Brain pericyte (primary cell): ENCODE results near the gene PDE4C.

ENCODE experiments used
- DNase-seq: peaks from one replicate; pipeline ENCODE4 v3.0.0-alpha.2; 2012; ENCODE audit warnings: low read depth, low spot score

The PDE4C gene

GRCh38 chr19:18198374-18198773, 27.9 kb downstream of the PDE4C start:
- DNase-seq = no peak

GRCh38 chr19:18197941-18198340, 28.3 kb downstream of the PDE4C start:
- DNase-seq = no peak

DNA sequence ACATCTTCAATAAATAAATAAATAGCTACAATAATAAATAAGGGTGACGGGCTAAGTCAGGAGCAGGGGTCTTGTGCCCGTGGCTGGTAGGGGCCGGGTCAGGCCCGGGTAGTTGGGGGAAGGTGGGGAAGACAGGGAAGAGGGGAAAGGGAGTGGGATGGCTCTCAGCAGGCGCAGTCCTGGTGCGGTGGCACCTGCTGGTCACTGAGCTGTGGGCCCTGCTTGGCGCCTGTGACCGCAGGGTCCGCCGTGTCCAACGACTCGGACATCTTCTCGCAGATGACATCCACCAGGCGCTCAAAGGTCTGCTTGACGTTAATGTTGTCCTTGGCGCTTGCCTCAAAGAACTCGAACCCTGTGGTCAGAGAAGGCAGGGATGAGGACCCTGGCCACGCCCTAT, 28.9 kb downstream of the PDE4C start:
- no peak for DNase-seq

DNA sequence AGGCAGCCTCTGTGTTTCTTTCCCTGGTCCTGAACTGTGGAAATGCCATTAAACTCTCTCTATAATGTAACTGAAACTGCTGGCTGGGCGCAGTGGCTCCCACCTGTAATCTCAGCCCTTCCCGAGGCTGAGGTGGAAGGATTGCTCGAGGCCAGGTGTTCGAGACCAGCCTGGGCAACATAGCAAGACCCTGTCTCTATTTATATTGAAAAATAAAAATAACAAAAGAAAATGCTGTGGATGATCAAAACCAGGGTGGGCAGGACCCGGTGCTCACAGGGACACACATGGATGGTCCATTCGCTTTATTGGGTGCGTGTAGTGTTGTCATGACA, 29.8 kb downstream of the PDE4C start:
- DNase-seq = no peak

DNA sequence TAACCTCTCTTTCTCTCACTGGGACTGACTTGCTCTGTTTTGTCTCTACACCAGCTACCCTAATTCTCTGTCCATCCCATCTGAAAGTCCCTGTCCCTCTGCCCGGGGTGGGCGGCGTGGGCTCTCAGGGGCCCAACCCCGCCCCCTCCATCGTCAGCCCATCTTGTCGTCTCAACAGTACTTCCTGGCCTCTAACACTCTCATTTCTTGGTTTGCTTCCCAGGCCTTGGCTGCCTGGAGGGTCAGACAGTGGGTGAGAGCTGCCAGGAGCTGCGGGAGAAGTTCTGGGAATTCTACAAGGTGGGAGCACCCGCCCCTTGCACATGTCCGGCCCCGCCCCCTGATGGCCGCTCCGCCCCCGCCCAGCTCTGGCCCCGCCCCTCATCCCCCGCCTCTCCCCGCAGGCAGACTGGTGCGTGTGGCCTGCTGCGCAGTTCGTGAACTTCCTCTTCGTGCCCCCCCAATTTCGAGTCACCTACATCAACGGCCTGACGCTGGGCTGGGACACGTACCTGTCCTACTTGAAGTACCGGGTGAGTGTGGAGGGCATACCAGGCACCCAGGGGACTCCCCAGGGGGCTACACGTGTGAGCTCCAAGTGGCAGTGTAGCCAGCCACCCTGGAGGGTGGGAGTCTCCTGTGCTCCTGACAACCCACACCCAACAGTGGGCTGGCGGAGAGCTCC, 31.5 kb downstream of the PDE4C start:
- DNase-seq = no peak

DNA sequence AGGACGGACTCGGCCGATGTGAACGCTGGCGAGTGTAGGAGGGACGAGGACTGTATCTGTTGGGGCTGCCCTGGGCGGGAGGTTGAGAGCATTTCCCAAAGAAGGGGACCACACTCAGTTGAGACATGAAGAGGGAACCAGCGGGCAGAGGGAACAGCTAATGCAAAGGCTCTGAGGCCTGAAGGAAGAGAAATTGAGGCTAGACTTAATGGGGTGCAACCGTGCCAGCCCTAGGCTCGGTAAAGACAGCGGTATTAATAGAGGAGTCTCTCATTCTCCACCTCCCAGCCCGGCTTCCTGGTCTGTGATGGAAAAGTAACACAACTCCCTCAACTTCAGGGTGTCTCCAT, 32.1 kb downstream of the PDE4C start:
- no peak for DNase-seq

DNA sequence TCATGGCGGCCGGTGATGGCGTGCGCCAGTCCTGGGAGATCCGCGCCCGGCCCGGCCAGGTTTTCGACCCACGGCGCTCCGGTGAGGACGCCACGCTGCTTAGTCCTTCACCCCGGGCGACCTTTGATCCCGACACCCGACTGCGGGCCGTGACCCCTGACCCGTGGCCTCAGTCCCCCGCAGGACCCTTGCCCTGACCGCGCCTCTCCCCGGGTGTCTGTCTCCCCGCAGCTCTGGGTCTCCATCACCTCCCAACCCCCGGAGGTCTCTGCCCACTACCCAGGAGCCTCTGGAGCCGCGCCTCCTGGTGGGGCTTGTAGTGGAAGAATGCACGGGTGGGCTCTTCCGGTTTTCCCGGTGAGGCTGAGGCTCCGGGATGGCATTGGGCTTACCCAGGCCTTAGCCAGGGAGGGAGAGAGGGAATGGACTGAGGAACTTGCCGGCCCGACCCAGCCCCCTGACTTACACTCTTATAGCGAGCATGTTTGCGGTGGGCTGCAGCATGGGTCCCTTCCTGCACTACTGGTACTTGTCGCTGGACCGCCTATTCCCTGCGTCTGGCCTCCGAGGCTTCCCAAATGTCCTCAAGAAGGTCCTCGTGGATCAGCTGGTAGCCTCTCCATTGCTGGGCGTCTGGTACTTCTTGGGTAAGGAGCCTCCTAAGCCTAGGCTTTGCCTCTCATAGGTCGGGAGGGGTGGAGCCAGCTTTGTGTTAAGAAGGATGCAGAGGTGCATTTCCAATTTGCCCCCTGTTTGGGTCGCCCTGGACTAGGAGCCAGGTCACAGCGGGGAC, 32.7 kb downstream of the PDE4C start:
- DNase-seq = no peak

DNA sequence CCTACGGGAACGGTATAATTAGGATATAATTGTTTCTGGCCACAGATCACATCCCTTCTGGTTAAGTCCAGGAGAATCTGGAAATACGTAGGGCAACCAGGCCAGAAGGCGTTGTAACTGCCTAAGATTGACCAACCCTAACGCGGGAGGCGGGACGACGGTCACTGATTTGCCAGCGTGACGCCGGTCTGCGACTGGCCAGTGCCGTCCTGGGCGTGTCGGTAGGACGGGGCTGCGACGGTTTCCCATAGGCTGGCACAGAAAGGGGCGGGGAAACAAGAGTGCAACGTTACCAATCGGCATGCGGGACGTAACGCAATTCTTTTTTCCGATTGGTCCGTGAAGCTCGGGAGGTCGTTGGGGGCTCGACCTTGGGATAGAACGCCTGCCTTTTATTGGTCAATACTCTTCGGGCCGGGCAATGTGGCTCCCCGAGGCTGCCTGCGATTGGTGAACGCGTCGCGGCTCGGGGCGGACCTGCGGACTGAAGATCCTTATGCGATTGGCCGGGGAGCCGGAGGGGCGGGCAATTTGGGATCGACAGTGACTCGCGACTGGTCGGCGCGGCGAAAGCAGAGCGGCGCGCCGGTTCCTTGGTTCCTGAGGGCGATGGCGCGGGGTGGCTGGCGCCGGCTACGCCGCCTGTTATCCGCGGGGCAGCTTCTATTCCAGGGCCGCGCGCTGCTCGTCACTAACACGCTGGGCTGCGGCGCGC, 33.4 kb downstream of the PDE4C start, which contains the start of gene MPV17L2:
MPV17L2 (plus strand) TSS at position 546 of the 715 bp plus-strand sequence; CDS start at position 610, 64 bp downstream.
- peak; percentile 100 for DNase-seq

GRCh38 chr19:18191640-18192062, 34.6 kb downstream of the PDE4C start:
- DNase-seq = no peak

- no peak for DNase-seq
Observed at GRCh38 chr19:18190278-18190677, 36.0 kb downstream of the PDE4C start.

DNA sequence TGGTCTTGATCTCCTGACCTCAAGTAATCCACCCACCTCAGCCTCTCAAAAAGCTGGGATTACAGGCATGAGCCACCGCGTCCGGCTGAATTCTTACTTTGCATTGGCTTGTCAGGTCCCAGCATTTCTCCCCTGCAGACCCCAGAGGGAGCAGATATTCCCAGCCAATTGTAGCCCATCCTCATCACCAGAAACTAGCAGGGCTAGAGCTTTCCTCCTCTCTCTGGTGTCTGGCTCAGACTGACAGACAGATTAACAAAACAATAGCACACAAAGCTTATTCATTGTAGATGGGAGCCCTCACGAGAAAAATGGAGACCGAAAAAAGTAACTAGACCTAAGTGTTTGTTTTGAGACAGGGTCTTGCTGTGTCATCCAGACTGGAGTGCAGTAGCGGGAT, 40.7 kb downstream of the PDE4C start:
- no peak for DNase-seq

DNA sequence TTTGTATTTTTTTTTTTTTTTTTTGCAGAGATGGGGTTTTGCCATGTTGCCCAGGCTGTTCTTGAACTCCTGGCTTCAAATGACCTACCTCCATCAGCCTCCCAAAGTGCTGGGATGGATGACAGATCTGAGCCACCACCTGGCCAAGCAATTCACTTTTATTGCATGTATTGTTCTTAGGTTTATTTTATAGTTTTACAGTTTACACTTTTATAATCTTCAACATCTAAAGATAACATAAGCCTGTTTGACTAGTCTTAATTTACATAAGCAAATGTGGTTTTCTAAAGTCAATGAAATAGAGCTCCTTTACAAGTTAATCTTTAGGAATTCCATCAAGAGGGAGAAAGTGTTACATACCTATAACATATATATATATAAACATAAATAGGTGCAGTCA, 42.7 kb downstream of the PDE4C start:
- no peak for DNase-seq

DNA sequence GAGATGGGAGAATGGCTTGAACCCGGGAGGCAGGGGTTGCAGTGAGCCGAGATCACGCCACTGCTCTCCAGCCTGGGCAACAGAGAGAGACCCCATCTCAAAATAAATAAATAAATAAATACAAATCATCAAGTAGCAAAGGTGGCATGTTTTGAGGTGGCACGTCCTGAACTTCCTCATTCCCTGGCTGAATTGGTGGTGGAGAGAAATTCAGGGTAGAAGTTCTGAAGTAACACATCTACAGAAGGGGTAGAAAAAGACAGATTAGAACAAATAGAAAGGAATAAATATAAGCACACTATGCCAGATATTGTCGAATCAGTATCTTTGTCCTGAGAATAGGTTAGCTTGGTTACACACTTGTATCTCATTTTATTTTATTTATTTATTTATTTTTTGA, 46.3 kb downstream of the PDE4C start:
- no peak for DNase-seq

DNA sequence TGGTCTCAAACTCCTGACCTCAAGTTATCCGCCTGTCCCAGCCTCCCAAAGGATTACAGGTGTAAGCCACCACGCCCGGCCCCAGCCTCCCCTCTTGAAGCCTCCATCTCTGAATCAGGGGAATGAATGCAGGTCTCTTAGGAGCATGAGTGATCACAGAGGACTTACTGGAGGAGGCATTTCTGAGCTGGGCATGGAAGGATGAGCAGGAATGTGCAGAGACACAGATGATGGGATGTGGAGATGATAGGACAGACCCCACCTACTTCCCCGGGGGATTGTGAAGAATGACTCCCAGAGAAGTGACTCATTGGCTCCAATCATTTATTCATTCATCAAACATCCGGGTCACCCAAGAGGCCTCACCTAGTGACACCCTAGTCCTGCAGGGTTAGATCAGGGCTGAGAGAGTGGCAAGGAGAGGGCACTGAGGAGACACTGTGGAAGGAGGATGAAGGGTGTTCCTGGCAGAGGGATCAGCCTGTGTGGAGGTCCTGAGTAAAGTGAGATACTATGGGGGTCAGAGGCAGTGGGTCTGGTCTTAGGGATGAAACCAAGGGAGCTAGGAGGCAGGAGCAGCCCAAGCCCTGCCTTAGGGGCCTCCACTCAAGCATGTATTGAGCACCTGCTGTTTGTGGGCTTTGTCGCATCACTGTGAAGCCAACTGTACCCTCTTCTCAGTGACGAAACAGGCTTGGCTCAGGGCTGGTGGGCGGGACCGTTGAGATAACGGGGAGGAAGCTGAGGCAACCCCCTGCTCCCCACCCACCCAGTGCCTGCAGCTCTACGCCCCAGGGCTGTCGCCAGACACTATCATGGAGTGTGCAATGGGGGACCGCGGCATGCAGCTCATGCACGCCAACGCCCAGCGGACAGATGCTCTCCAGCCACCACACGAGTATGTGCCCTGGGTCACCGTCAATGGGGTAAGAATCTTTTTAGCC, 49.6 kb downstream of the PDE4C start:
- DNase-seq = no peak

- DNase-seq = no peak
Observed at GRCh38 chr19:18174983-18175382, 51.3 kb downstream of the PDE4C start.
